Karpas-422 (cell line): ENCODE results near the gene KMT2D. TPM values are rescaled to one million over a fixed set of nuclear protein-coding genes. Genes with fewer than 3 reads are reported as not detected.

Source experiments
- DNase-seq: peaks from one replicate; pipeline ENCODE4 v3.0.0-alpha.2; 2015
- H2AFZ ChIP-seq: fragments of 200-600 bp; sonication (generic); 2 replicates; pipeline ENCODE4 v1.6.1; 2014; ENCODE audit warnings: antibody characterized with exemption, low read length, mixed read lengths
- H3K27ac ChIP-seq: fragments of 200-600 bp; sonication (generic); 2 replicates; pipeline ENCODE4 v1.5.1; 2014; ENCODE audit warnings: mild to moderate bottlenecking, low read length, moderate library complexity
- H3K27me3 ChIP-seq: fragments of 200-600 bp; sonication (generic); 2 replicates; pipeline ENCODE4 v1.6.1; 2014; ENCODE audit warnings: low read length, mixed read lengths
- H3K36me3 ChIP-seq: fragments of 200-600 bp; sonication (generic); 2 replicates; pipeline ENCODE4 v1.6.1; 2014; ENCODE audit warnings: low read length, mixed read lengths; ENCODE audit not compliant: insufficient read depth
- H3K4me1 ChIP-seq: fragments of 200-600 bp; sonication (generic); 2 replicates; pipeline ENCODE4 v1.6.1; 2014; ENCODE audit warnings: mild to moderate bottlenecking, low read length, mixed read lengths
- H3K4me2 ChIP-seq: fragments of 200-600 bp; sonication (generic); 2 replicates; pipeline ENCODE4 v1.6.1; 2014; ENCODE audit warnings: low read length, low read depth, mild to moderate bottlenecking; ENCODE audit not compliant: poor library complexity, severe bottlenecking
- H3K4me3 ChIP-seq: fragments of 200-600 bp; sonication (generic); 2 replicates; pipeline ENCODE4 v1.5.1; 2014; ENCODE audit warnings: mild to moderate bottlenecking, antibody characterized with exemption, low read length, mixed read lengths
- H3K79me2 ChIP-seq: fragments of 200-600 bp; sonication (generic); 2 replicates; pipeline ENCODE4 v1.6.1; 2014; ENCODE audit warnings: mild to moderate bottlenecking, low read length, mixed read lengths
- H3K9ac ChIP-seq: fragments of 200-600 bp; sonication (generic); 2 replicates; pipeline ENCODE4 v1.6.0; 2014; ENCODE audit warnings: low read length
- H3K9me2 ChIP-seq: fragments of 200-600 bp; sonication (generic), shearing (Covaris generic); replicated peaks from 2 replicates; pipeline ENCODE4 v1.6.0; 2014; ENCODE audit warnings: mild to moderate bottlenecking, low read length, moderate library complexity; ENCODE audit not compliant: insufficient read depth
- H3K9me3 ChIP-seq: fragments of 300-700, 200-600 bp; sonication (generic); 2 replicates; pipeline ENCODE4 v1.6.1; 2014; ENCODE audit warnings: low read length, mixed read lengths
- H4K20me1 ChIP-seq: fragments of 200-600 bp; sonication (generic); 2 replicates; pipeline ENCODE4 v1.6.1; 2014; ENCODE audit warnings: mild to moderate bottlenecking, antibody characterized with exemption, low read length, low read depth; ENCODE audit not compliant: insufficient read depth
- total RNA-seq: library from RNA; depleted of rRNA; stranded (reverse); fragments of >200 nt; shearing (Covaris generic); gene quantifications from 2 replicates; pipeline ENCODE4 v1.2.3, GENCODE V29; 2014; ENCODE audit warnings: low replicate concordance

Gene KMT2D
- total RNA-seq, 1 experiment from 2014 or later, result 29.6 TPM

DNA sequence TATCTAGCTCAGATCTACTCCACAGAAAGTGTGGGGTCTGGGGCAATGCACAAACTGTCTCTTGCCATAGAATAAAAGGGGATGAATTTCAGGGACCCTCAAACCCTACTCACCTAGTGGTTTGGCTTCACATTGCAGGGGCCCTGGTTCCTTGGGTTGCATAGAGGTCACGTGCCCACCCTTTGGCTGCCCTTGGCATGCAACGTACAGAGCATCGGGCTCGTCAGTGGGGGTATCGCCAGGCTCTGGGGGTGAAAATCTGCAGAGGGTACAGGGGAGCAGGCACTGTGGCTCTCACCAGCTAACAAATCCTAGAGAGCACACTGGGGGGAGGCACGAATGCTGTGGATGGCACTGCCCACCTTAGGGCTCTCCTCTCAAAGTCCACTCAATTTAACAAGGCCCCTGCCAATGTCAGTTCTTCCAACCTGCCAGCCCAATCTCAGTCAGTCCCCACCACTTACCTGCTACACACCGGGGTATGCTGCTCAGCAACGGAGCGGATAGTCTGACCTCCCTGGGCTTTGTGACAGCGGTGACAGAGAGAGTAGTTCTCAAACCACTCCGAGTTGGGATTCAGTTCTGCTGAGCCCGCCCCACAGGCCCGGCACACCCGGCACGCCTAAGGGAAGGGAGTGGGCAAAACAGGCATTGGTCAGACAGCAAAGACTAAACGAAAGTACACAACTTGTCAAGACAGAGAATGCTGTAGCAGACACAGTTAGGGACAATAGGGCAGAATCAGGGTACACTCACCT, 8.0 kb downstream of the KMT2D start:
- H3K79me2 ChIP-seq, result peaks cover 49% of the 10 kb centered on the region
- H4K20me1 ChIP-seq, result peaks cover 42% of the 10 kb centered on the region
- no peaks in the 10 kb centered on the region for H3K9me3 ChIP-seq
- H3K9ac ChIP-seq, result no peak overlapping the region
- H3K9me2 ChIP-seq, result no peaks in the 10 kb centered on the region
- peaks cover 22% of the 10 kb centered on the region for H3K4me1 ChIP-seq
- H2AFZ ChIP-seq, result no peak overlapping the region
- no peaks in the 10 kb centered on the region for H3K27me3 ChIP-seq
- no peak for DNase-seq
- H3K4me2 ChIP-seq, result no peak overlapping the region
- H3K27ac ChIP-seq, result no peak overlapping the region
- no peak overlapping the region for H3K4me3 ChIP-seq
- peaks cover 39% of the 10 kb centered on the region for H3K36me3 ChIP-seq

DNA sequence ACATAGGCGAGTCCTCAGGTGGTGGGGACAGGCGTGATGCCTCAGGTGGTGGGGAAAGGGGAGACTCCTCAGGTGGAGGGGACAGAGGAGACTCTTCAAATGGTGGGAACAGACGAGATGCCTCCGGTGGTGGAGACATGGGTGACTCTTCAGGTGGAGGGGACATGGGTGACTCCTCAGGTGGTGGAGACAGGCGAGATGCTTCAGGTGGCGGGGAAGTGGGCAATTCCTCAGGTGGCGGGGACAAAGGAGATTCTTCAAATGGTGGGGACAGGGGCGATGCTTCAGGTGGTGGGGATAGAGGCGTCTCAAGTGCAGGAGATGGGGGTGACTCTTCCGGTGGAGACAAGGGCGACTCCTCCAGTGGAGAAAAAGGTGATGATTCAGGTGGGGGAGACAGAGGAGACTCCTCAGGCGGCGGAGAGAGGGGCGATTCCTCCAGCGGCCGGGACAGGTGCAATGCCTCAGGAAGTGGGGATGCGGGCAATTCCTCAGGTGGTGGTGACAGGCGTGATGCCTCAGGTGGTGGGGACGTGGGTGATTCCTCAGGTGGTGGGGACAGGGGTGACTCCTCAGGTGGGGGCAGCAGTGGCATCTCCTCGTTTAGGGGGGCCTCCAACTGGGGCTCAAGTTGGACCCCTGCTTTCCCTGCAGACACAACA, 8.7 kb downstream of the KMT2D start:
- Histone ChIP-seq H3K4me3 (no peak overlapping the region), H4K20me1 (peaks cover 35% of the 10 kb centered on the region), H3K9ac (no peak overlapping the region), H3K4me2 (no peak overlapping the region), H3K27ac (no peak overlapping the region), H3K9me3 (no peaks in the 10 kb centered on the region), H2AFZ (no peak overlapping the region), H3K9me2 (no peaks in the 10 kb centered on the region), H3K4me1 (peaks cover 14% of the 10 kb centered on the region), H3K79me2 (peaks cover 42% of the 10 kb centered on the region), H3K27me3 (no peaks in the 10 kb centered on the region), H3K36me3 (peaks cover 39% of the 10 kb centered on the region)
- DNase-seq, result no peak

DNA sequence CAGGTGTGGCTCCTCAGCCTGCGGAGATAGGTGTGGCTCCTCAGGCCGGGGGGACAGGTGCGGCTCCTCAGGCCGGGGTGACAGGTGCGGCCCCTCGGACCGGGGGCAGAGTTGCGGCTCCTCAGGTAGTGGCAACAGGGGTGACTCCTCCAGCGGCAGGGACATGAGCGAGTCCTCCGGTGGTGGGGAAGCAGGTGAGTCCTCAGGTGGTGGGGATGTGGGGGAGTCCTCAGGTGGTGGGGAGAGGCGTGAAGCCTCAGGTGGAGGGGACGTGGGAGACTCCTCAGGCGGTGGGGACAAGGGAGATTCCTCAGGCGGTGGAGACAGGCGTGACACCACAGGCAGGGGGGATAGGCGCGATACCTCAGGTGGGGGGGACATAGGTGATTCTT, 9.2 kb downstream of the KMT2D start:
- Histone ChIP-seq H3K4me2 (no peak overlapping the region), H3K9ac (no peak overlapping the region), H3K4me3 (no peak overlapping the region), H3K4me1 (peaks cover 9% of the 10 kb centered on the region), H3K27me3 (no peaks in the 10 kb centered on the region), H3K27ac (no peak overlapping the region), H3K79me2 (peaks cover 37% of the 10 kb centered on the region), H4K20me1 (peaks cover 30% of the 10 kb centered on the region), H3K9me2 (no peaks in the 10 kb centered on the region), H3K36me3 (peaks cover 39% of the 10 kb centered on the region), H2AFZ (no peak overlapping the region), H3K9me3 (no peaks in the 10 kb centered on the region)
- no peak for DNase-seq

DNA sequence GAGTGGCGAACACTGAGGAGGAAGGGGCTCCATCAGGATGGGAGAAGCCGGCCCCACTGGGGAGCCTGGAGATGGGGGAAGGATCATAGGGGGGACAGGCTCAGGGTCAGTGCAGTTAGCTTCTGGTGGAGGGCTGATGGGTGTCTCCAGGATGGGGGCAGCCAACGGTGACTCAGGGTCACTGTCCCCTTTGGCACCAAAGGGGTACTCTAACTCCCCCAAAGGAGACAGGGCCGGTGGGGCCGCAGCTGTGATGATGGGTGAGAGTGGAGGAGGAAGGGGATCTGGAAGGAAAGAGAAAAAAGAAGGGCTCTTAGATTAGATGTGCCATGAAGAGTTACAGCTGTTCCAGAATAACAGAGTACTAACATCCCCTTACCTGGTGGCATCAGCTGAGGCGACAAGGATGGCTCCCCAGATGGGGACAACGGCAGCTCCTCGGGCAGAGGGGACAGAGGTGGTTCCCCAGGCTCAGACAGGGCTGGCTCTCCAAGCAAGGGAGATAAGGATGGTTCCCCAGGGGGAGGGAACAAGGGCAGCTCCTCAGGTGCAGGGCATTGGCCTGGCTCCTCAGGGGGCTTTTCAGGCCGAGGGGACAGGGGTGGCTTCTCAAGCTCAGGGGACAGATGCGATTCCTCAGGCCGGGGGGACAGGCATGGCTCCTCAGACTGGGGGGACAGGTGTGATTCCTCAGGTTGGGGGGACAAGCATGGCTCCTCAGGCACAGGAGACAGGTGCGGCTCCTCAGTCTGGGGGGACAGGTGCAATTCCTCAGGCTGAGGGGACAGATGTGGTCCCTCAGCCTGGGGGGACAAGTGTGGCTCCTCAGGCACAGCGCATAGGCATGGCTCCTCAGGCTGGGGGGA, 9.9 kb downstream of the KMT2D start:
- peaks cover 45% of the 10 kb centered on the region for H3K36me3 ChIP-seq
- DNase-seq, result no peak
- peaks cover 30% of the 10 kb centered on the region for H3K79me2 ChIP-seq

DNA sequence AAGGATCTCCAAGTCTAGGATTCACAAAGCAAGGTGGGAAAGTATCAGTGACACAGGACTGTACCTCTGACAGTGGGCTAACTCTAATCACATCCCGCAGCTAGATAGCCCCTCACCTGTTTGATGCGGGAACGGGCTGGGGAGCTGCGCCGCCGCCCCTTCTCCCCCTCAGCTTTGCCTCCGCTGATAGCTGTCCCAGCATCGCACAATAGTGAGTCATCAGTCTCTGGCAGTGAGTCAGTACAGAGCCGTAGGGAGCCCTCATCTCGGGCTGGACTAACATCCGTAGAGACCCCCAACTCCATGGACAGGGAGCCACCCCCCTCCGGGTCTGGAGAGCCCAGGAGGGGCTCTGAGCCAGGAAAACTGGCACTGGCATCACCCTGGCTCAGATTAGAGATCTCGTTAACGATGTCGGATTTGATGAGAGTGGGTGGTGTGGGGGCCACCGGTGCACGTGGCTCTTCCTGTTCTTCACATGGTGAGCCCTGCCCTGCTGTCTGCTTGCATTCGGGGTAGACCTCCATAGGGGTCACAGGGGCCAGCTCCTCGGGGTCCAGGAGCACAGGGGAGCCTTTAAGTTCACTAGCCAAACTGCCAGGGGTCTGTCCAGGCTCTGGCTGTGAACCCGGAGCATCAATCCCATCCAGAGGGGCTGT, 10.9 kb downstream of the KMT2D start:
- Histone ChIP-seq H3K4me3 (no peak overlapping the region), H4K20me1 (peaks cover 15% of the 10 kb centered on the region), H3K79me2 (peaks cover 20% of the 10 kb centered on the region)

More for the DNA sequence above, 9.9 kb downstream of the KMT2D start:
- Histone ChIP-seq H3K9ac (no peak overlapping the region), H3K4me3 (no peak overlapping the region), H3K9me2 (no peaks in the 10 kb centered on the region), H3K27me3 (no peaks in the 10 kb centered on the region), H3K4me2 (no peak overlapping the region), H3K9me3 (no peaks in the 10 kb centered on the region), H4K20me1 (peaks cover 25% of the 10 kb centered on the region), H3K4me1 (peaks cover 3% of the 10 kb centered on the region), H2AFZ (no peak overlapping the region), H3K27ac (no peak overlapping the region)

DNA sequence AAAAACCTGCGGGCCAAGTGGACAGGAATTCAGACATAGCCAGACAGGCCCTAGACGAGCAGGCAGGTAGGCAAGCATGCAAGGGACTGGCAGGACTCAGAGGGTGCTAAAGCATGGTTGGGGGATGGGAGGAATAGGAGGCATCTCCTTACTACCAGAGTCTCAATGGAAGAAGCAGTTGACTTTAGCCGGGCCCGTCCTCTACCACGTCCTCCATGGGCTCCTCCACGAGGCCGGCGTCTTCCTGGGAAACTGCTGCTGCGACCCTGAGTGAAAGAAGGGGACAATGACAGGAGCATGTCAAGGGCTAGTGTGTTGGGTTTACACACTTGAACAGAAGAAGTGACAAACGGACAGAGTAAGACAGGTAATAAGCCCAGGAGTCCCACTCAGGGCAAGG, 11.6 kb downstream of the KMT2D start:
- peaks cover 13% of the 10 kb centered on the region for H3K79me2 ChIP-seq
- H3K9me2 ChIP-seq, result no peaks in the 10 kb centered on the region
- no peak overlapping the region for H3K4me3 ChIP-seq
- no peak overlapping the region for H3K4me2 ChIP-seq
- no peak overlapping the region for H3K27ac ChIP-seq
- H3K9ac ChIP-seq, result no peak overlapping the region
- no peak for DNase-seq
- H3K4me1 ChIP-seq, result no peaks in the 10 kb centered on the region
- no peaks in the 10 kb centered on the region for H3K27me3 ChIP-seq
- no peak overlapping the region for H2AFZ ChIP-seq
- H3K9me3 ChIP-seq, result no peaks in the 10 kb centered on the region
- H3K36me3 ChIP-seq, result peaks cover 42% of the 10 kb centered on the region; the same call in 1 of the 2 replicates
- H4K20me1 ChIP-seq, result peaks cover 7% of the 10 kb centered on the region; the same call in 1 of the 2 replicates

More for the DNA sequence above, 10.9 kb downstream of the KMT2D start:
- no peak overlapping the region for H3K4me2 ChIP-seq
- no peak overlapping the region for H3K9ac ChIP-seq
- no peak overlapping the region for H3K27ac ChIP-seq
- H3K36me3 ChIP-seq, result peaks cover 39% of the 10 kb centered on the region; the same call in 1 of the 2 replicates
- no peaks in the 10 kb centered on the region for H3K4me1 ChIP-seq
- DNase-seq, result no peak
- no peaks in the 10 kb centered on the region for H3K9me3 ChIP-seq
- no peaks in the 10 kb centered on the region for H3K9me2 ChIP-seq
- H2AFZ ChIP-seq, result no peak overlapping the region
- H3K27me3 ChIP-seq, result no peaks in the 10 kb centered on the region

DNA sequence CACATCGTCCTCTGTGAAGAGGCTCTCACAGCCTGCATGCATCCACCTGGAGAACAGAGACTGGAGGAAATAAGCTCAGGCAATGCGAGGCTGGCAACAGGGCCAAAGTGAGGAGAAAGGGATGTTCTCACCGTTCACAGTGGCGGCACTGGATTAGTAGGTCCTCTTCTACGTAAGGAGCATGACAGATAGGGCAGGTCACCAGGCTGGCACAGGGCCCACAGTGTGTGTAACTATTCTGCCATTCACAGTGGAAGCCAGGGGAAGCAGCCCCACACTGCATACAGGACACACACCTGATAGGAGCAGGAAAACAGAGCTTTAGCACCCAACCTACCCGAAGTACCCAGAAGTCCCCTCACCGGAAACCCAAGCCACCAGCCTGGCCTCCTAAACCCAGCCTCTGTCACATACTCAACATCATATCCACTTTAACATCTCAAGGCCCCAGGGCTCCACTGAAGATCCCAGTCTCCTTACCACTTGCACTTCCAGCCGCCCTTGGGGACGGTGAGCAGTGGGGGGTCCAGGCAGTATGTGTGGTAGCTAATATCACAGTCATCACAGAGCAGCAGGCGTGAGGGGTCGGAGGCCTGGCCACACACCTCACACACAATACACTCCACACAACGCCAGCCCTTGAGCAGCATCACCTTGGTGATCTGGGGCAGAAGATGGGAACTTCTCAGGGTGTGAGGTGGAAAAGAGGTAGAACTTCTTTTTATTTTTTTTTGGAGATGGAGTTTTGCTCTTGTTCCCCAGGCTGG, 14.3 kb downstream of the KMT2D start:
- no peak overlapping the region for H3K27ac ChIP-seq
- H3K79me2 ChIP-seq, result no peaks in the 10 kb centered on the region
- H3K4me1 ChIP-seq, result no peaks in the 10 kb centered on the region
- H3K9ac ChIP-seq, result no peak overlapping the region
- no peaks in the 10 kb centered on the region for H3K27me3 ChIP-seq
- DNase-seq, result no peak
- no peaks in the 10 kb centered on the region for H3K9me3 ChIP-seq
- H3K9me2 ChIP-seq, result no peaks in the 10 kb centered on the region
- no peak overlapping the region for H2AFZ ChIP-seq
- no peak overlapping the region for H3K4me2 ChIP-seq
- no peak overlapping the region for H3K4me3 ChIP-seq
- peaks cover 56% of the 10 kb centered on the region for H3K36me3 ChIP-seq
- H4K20me1 ChIP-seq, result no peaks in the 10 kb centered on the region
